Ovary (tissue), 3 donors: ENCODE data around the gene PCDHA10.

ENCODE experiments used
- POLR2A ChIP-seq: fragments of 450-650 bp; IDR thresholded peaks from one replicate; pipeline ENCODE4 v1.6.1; 2017; ENCODE audit warnings: antibody characterized with exemption, mild to moderate bottlenecking, moderate library complexity
- TF ChIP-seq, protein P1 (sequence below), 3 donors: fragments of 450-650 bp in 2 of 3; fragments of 200-600 bp in 1 of 3; IDR thresholded peaks; one replicate each; pipeline versions ENCODE4 v1.5.1 to v1.8.0; 2016 to 2022; ENCODE audit warnings: antibody characterized with exemption in 3 of 3, mild to moderate bottlenecking in 1 of 3
- donor health status: DM: no; HTN: no; CAD: no.

- no peak for TF ChIP-seq POLR2A
- TF ChIP-seq, protein P1, sequence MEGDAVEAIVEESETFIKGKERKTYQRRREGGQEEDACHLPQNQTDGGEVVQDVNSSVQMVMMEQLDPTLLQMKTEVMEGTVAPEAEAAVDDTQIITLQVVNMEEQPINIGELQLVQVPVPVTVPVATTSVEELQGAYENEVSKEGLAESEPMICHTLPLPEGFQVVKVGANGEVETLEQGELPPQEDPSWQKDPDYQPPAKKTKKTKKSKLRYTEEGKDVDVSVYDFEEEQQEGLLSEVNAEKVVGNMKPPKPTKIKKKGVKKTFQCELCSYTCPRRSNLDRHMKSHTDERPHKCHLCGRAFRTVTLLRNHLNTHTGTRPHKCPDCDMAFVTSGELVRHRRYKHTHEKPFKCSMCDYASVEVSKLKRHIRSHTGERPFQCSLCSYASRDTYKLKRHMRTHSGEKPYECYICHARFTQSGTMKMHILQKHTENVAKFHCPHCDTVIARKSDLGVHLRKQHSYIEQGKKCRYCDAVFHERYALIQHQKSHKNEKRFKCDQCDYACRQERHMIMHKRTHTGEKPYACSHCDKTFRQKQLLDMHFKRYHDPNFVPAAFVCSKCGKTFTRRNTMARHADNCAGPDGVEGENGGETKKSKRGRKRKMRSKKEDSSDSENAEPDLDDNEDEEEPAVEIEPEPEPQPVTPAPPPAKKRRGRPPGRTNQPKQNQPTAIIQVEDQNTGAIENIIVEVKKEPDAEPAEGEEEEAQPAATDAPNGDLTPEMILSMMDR (IDR thresholded peaks at IDR 0.05) = no peak
Measured at GRCh38 chr5:140869555-140869886, 13.8 kb downstream of the PCDHA10 start.
